HG03521 (cell line): ENCODE measurements around the gene CPE.
"Not testable (repeated sequence)": the region's sequence is repeated elsewhere in the genome, so short reads cannot be mapped to it uniquely, and the experiment has no call there.

ENCODE experiments used
- ATAC-seq: cut with Tn5 transposase; IDR thresholded peaks from one replicate; pipeline ENCODE4 v1.9.1; 2021; ENCODE audit warnings: mild to moderate bottlenecking, moderate library complexity; ENCODE audit not compliant: unreplicated experiment

The CPE gene

GRCh38 chr4:165403048-165403447 lies 24.2 kb downstream of the CPE start:
- no peak for ATAC-seq

GRCh38 chr4:165403637-165404036 lies 24.8 kb downstream of the CPE start:
- ATAC-seq, result no peak

DNA sequence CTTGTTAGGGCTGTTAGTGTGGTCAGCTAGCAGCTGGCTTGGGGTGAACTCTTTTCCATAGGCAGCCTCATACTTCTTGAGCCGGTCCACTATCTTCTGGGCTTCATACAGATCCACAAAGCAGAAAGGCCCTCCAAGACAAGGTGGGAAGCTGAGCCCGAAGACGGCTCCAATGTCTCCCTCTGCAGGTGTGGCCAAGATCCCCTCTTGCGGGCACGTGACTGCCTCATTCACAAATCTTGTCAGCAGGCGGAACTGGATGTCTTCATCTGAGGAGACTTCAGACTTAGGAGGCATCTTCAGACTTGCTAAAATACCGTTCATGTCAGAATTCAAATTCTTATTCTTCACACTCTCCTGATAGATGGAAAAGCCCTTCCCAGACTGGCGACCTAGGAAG lies 25.3 kb downstream of the CPE start:
- ATAC-seq, result no peak

DNA sequence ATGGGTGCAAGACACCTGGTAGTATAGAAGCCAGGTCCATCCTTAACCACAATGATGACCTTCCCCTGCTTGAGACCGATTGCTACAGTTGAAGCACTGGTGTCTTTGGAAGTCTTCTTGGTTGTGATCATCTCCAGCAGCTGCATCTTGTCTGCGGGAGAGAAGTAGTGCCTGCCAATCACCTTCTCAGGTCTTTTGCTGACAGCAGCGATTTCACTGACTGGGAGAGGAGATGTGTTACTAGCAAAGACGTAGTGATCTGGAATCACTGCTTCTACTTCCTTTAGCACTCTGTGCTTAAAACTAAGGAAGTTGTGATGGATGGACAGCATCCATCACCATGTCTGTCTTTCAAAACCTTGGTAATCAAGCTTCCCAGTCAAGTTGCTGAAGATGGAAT lies 25.9 kb downstream of the CPE start:
- ATAC-seq, result no peak

- ATAC-seq, result no peak
Measured at GRCh38 chr4:165410214-165410613, 31.4 kb downstream of the CPE start.

DNA sequence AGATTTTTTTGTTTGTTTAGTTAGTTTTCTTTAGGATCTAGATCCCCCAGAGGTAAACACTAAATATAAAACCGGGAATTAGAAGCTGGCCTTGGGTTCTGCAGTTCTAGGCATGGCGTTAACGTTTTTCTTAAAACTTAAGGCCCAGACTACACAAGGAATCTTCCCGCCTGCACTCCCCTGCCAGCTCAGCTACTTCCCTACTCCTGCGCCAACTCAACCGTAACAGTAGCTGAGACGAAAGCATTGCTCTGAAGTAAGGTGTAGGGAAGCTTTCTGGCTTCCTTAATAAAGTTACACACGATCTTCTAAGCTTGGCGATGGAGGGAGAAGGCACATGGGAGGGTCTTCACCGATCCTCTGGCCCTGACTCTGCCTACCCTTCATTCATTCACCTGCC lies 37.1 kb downstream of the CPE start:
- no peak for ATAC-seq

DNA sequence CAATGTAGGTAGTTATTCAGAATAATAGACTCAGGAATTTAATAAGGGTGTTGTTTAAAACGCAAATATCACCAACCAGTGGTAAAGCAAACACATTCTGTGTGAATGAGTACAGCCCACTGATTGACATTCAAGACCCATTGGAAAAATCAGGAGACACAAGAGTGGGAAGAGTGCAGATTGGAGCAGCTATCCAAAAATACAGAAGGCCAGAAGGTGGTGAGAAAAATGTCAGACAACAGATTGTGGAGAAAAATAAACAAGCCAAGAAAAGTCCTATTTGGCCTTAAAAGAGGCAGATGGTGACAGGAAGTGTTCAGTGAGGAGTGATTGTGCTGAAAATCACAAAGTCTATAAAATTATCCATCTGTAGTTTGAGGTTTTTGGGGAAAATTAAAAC lies 39.3 kb downstream of the CPE start:
- ATAC-seq, result no peak

- no peak for ATAC-seq
Measured at GRCh38 chr4:165425629-165426028, 46.8 kb downstream of the CPE start.

- ATAC-seq, result no peak
Measured at GRCh38 chr4:165426331-165426730, 47.5 kb downstream of the CPE start.

DNA sequence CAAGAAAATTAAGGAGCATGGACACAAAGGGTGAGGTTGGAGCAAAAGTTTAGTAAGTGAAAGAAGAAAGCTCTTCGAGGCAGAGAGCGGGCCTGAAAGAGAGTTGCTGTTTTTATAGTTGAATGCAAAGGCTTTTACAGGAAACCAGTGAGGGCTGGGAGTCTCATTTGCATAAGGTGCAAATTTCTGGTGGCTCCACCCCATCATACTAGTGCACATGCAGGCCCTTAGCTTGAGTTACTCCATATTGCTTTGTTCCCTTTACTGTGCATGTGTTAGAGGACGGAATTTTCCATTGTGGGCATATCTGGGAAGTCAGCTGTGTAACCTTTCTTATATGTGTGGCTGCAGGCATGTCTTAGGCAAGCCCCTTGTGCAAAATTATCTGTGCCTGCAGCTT lies 48.0 kb downstream of the CPE start:
- ATAC-seq, result no peak

GRCh38 chr4:165428957-165429356 lies 50.1 kb downstream of the CPE start:
- no peak for ATAC-seq

DNA sequence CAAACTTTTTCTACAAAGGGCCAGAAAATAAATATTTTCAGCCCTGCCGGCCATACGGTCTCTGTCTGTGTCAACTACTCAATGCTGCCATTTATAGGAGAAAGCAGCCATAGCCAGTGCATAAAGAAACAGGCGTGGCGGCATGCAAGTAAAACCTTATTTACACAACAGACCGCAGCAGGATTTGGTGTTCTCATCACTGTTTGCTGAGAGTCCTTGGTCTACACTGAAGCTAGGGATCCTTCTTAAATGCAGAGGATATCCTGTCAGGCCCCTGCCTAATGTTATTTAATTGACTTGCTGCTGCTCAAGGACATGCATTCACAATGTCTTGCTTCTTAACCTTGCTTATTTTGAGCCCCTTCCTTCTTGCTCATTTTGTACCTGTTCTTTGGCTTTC lies 54.7 kb downstream of the CPE start:
- no peak for ATAC-seq

DNA sequence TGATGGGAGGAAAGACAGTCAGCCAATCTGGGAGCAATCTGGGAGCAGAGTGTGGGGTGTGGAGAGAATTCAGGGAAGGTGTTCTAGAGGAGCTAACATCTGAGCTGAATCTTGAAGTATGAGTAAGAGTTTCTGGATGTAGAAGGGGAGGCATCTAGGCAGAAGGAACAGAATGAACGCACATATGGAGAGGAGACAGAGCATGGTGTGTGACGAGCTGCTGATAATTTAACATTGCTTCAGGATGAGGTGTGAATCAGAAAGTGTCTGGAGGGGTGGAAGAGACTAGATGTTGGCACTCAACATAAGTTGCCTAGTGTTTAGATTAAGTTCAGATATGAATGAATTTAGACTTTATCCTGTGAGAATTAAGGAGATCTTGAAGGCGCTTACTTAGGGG lies 58.9 kb downstream of the CPE start:
- ATAC-seq, result no peak

GRCh38 chr4:165439344-165439743 lies 60.5 kb downstream of the CPE start:
- ATAC-seq, result no peak

DNA sequence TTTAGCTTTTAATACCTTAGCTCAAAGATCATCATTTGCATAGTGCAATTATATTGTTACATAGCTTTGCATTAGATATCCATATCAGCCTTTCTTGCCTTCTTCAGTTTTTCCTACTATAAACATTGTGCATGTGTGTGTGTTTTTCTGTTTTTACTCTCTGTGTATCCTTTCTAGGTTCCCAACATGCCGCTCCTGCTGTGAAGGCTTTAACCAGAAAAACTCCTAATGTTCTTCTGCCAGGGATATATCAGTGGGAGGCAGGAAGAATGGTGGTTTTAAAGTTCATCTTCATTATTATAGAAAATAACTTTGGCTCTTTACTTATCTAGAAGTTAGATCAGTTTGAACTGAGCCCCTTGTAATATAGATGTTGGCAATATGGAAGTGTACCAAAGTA lies 61.2 kb downstream of the CPE start:
- ATAC-seq, result no peak

GRCh38 chr4:165440415-165441158 lies 61.8 kb downstream of the CPE start:
- no peak for ATAC-seq

- ATAC-seq, result no peak
Measured at GRCh38 chr4:165443276-165443675, 64.5 kb downstream of the CPE start.

- ATAC-seq, result no peak
Measured at GRCh38 chr4:165448700-165449099, 69.9 kb downstream of the CPE start.

GRCh38 chr4:165449333-165449732 lies 70.5 kb downstream of the CPE start:
- ATAC-seq, result no peak

- no peak for ATAC-seq
Measured at GRCh38 chr4:165450871-165451270, 72.1 kb downstream of the CPE start.

- not testable (repeated sequence) for ATAC-seq
Measured at GRCh38 chr4:165453140-165453539, 74.3 kb downstream of the CPE start.

DNA sequence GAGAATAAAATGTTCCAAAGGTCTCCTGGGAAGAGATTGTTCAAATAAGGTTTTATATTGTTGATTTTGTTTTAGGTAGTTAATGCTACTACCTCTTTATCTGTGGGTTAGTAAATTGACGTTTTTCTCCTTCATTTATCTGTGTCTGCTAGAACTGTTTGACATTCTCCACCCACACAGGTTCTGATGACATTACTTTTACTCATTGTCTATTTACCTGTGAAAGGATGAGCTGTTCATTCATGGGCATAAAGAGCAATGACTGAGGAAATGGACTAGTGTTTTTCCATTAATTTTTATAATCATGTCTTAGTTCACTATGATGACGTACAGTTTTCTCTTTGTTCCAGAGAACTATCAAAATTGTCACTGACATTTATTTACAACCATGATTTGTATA lies 75.6 kb downstream of the CPE start:
- no peak for ATAC-seq

- no peak for ATAC-seq
Measured at GRCh38 chr4:165457793-165458192, 79.0 kb downstream of the CPE start.
